A549 (cell line): ENCODE measurements around the gene CD2AP.

Source experiments
- CTCF ChIP-seq: fragments of >200 bp; sonication (Bioruptor Twin); formaldehyde crosslinking; IDR thresholded peaks from 3 replicates; pipeline ENCODE4 v1.5.1; 2016
- ESRRA ChIP-seq: fragments of 150-350 bp; IDR thresholded peaks from 2 replicates; pipeline ENCODE4 v1.6.1; 2014; ENCODE audit warnings: mild to moderate bottlenecking, low read length, borderline replicate concordance
- NR3C1 ChIP-seq: fragments of >200 bp; sonication (Bioruptor Twin); formaldehyde crosslinking; IDR thresholded peaks from 3 replicates; pipeline ENCODE4 v1.6.1; 2017
- POLR2A ChIP-seq: IDR thresholded peaks from 2 replicates; pipeline ENCODE4 v1.6.1; 2012; ENCODE audit warnings: mild to moderate bottlenecking, low read length
- RFX5 ChIP-seq: fragments of 450-650 bp; IDR thresholded peaks from 2 replicates; pipeline ENCODE4 v1.7.1; 2014; ENCODE audit warnings: antibody characterized with exemption, mild to moderate bottlenecking, moderate library complexity
- USF2 ChIP-seq: fragments of 450-650 bp; IDR thresholded peaks from 2 replicates; pipeline ENCODE4 v1.6.1; 2014; ENCODE audit warnings: antibody characterized with exemption
- ZC3H11A ChIP-seq: fragments of 450-650 bp; IDR thresholded peaks from 2 replicates; pipeline ENCODE4 v1.6.1; 2014; ENCODE audit warnings: antibody characterized with exemption, mild to moderate bottlenecking

- TF ChIP-seq RFX5 (no peak), CTCF (no peak), POLR2A (no peak), NR3C1 (no peak), USF2 (no peak), ESRRA (no peak), ZC3H11A (no peak)
These were observed 195.2 kb downstream of the CD2AP start for GRCh38 chr6:47672816-47673215.
